ENCODE results near the gene NT5DC3.

The NT5DC3 gene

GRCh38 chr12:103854372-103854973 is 13.4 kb upstream of the NT5DC3 start:
- no peaks in the 10 kb centered on the region for H4K20me1 ChIP-seq (ENCODE audit: insufficient read depth, low read length, poor library complexity, severe bottlenecking)
- TF ChIP-seq CTCF (conservative IDR thresholded peaks at IDR 0.05; ENCODE audit: low read length): no peak
- TF ChIP-seq EZH2phosphoT487 (IDR thresholded peaks at IDR 0.05; ENCODE audit: borderline replicate concordance): no peak
- H3K4me1 ChIP-seq (ENCODE audit: insufficient read depth, low read length, poor library complexity, severe bottlenecking): peaks cover 8% of the 10 kb centered on the region
- no peaks in the 10 kb centered on the region for H3K36me3 ChIP-seq (ENCODE audit: insufficient read depth, low read length)
- no peak overlapping the region for H2AFZ ChIP-seq (ENCODE audit: low read length)
- no peaks in the 10 kb centered on the region for H3K9me3 ChIP-seq (ENCODE audit: insufficient read depth, low read depth, low read length)
- H3K79me2 ChIP-seq (ENCODE audit: insufficient read depth, low read length): no peaks in the 10 kb centered on the region
- H3K4me2 ChIP-seq (ENCODE audit: low read depth, low read length, poor library complexity, severe bottlenecking): no peak overlapping the region
- H3K4me3 ChIP-seq (ENCODE audit: low read length, poor library complexity, severe bottlenecking): no peak overlapping the region
- H3K9me2 ChIP-seq (replicated peaks; ENCODE audit: low read depth, low read length): no peaks in the 10 kb centered on the region
- no peak overlapping the region for H3K9ac ChIP-seq (ENCODE audit: low read depth, low read length, poor library complexity, severe bottlenecking)
- no peaks in the 10 kb centered on the region for H3K27me3 ChIP-seq (ENCODE audit: insufficient read depth, low read length, poor library complexity, severe bottlenecking)
- no peaks in the 10 kb centered on the region for H3F3A ChIP-seq (ENCODE audit: low read depth)

GRCh38 chr12:103852498-103852997 is 11.5 kb upstream of the NT5DC3 start:
- H3K79me2 ChIP-seq (ENCODE audit: insufficient read depth, low read length): no peaks in the 10 kb centered on the region
- no peaks in the 10 kb centered on the region for H3K4me1 ChIP-seq (ENCODE audit: insufficient read depth, low read length, poor library complexity, severe bottlenecking)
- H2AFZ ChIP-seq (ENCODE audit: low read length): no peak overlapping the region
- no peak overlapping the region for H3K4me3 ChIP-seq (ENCODE audit: low read length, poor library complexity, severe bottlenecking)
- H3K9me2 ChIP-seq (replicated peaks; ENCODE audit: low read depth, low read length): no peaks in the 10 kb centered on the region
- no peaks in the 10 kb centered on the region for H3K27me3 ChIP-seq (ENCODE audit: insufficient read depth, low read length, poor library complexity, severe bottlenecking)
- H3K4me2 ChIP-seq (ENCODE audit: low read depth, low read length, poor library complexity, severe bottlenecking): no peak overlapping the region
- H3K9me3 ChIP-seq (ENCODE audit: insufficient read depth, low read depth, low read length): no peaks in the 10 kb centered on the region
- H3F3A ChIP-seq (ENCODE audit: low read depth): no peaks in the 10 kb centered on the region
- H4K20me1 ChIP-seq (ENCODE audit: insufficient read depth, low read length, poor library complexity, severe bottlenecking): no peaks in the 10 kb centered on the region
- H3K36me3 ChIP-seq (ENCODE audit: insufficient read depth, low read length): no peaks in the 10 kb centered on the region
- no peak for TF ChIP-seq CTCF (conservative IDR thresholded peaks at IDR 0.05; ENCODE audit: low read length)
- TF ChIP-seq EZH2phosphoT487 (IDR thresholded peaks at IDR 0.05; ENCODE audit: borderline replicate concordance): no peak
- no peak overlapping the region for H3K9ac ChIP-seq (ENCODE audit: low read depth, low read length, poor library complexity, severe bottlenecking)

GRCh38 chr12:103851127-103851526 is 10.1 kb upstream of the NT5DC3 start:
- Histone ChIP-seq H3K9me3 (ENCODE audit: insufficient read depth, low read depth, low read length) (no peaks in the 10 kb centered on the region), H3K36me3 (ENCODE audit: insufficient read depth, low read length) (no peaks in the 10 kb centered on the region), H3K4me3 (ENCODE audit: low read length, poor library complexity, severe bottlenecking) (no peak overlapping the region), H3K79me2 (ENCODE audit: insufficient read depth, low read length) (no peaks in the 10 kb centered on the region), H3K4me2 (ENCODE audit: low read depth, low read length, poor library complexity, severe bottlenecking) (no peak overlapping the region), H3F3A (ENCODE audit: low read depth) (no peaks in the 10 kb centered on the region), H3K4me1 (ENCODE audit: insufficient read depth, low read length, poor library complexity, severe bottlenecking) (no peaks in the 10 kb centered on the region), H2AFZ (ENCODE audit: low read length) (no peak overlapping the region), H4K20me1 (ENCODE audit: insufficient read depth, low read length, poor library complexity, severe bottlenecking) (no peaks in the 10 kb centered on the region), H3K9ac (ENCODE audit: low read depth, low read length, poor library complexity, severe bottlenecking) (no peak overlapping the region), H3K9me2 (replicated peaks; ENCODE audit: low read depth, low read length) (no peaks in the 10 kb centered on the region), H3K27me3 (ENCODE audit: insufficient read depth, low read length, poor library complexity, severe bottlenecking) (no peaks in the 10 kb centered on the region)
- TF ChIP-seq EZH2phosphoT487 (IDR thresholded peaks at IDR 0.05; ENCODE audit: borderline replicate concordance) (no peak), CTCF (conservative IDR thresholded peaks at IDR 0.05; ENCODE audit: low read length) (no peak)

Data from Loucy (cell line).